Measurements from ENCODE around the gene RSPRY1.
A peak's percentile ranks its signal among the peaks of the same experiment; 100 is the strongest.
"Not testable (repeated sequence)": the region's sequence is repeated elsewhere in the genome, so short reads cannot be mapped to it uniquely, and the experiment has no call there.

RSPRY1 gene

DNA sequence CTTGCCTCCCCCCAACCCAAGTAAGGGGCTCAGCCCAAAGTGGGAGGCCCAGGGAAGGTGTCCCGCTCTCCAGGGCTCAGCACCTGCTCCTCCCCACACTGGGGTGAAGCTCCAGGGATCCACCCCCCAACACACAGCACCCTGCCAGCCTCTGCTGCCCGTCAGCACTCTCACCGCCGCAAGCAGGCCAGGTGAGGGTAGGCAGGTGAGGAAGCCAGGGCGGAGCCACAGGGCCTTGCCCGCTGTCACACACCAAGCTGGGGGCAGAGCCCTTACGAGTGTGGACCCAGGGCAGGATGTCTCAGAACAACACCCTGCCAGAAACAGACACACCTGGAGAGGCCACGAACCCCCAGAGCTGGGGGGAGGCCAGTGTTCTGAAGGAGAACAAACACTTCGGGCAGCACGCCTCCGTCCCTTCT lies 78.8 kb downstream of the RSPRY1 start:
- Histone ChIP-seq H3K9me3 (ENCODE audit: control insufficient read depth in 2 of 2, low read length in 2 of 2) (no peaks in the 10 kb centered on the region), H3K4me3 (ENCODE audit: low read length in 2 of 2) (no peak overlapping the region), H3K36me3 (ENCODE audit: control insufficient read depth in 2 of 2, insufficient read depth in 2 of 2, low read length in 2 of 2) (no peaks in the 10 kb centered on the region), H3K27ac (ENCODE audit: low read length) (no peak overlapping the region), H3K4me1 (ENCODE audit: control insufficient read depth, insufficient read depth, low read length) (peaks cover 6% of the 10 kb centered on the region), H3K27me3 (ENCODE audit: control insufficient read depth in 1 of 2, insufficient read depth in 2 of 2, low read length in 2 of 2) (no peaks in the 10 kb centered on the region), H3K9ac (ENCODE audit: low read length in 2 of 2) (no peak overlapping the region)

GRCh38 chr16:57265850-57266530 lies 79.9 kb downstream of the RSPRY1 start:
- H3K4me3 ChIP-seq (ENCODE audit: low read length in 2 of 2), result peak overlapping the region in 1 of 2 donors; percentile 8
- H3K27ac ChIP-seq (ENCODE audit: low read length), result no peak overlapping the region
- no peak overlapping the region for H3K9ac ChIP-seq (ENCODE audit: low read length in 2 of 2)
- H3K4me1 ChIP-seq (ENCODE audit: control insufficient read depth, insufficient read depth, low read length), result no peaks in the 10 kb centered on the region
- H3K27me3 ChIP-seq (ENCODE audit: control insufficient read depth in 1 of 2, insufficient read depth in 2 of 2, low read length in 2 of 2), result no peaks in the 10 kb centered on the region
- H3K36me3 ChIP-seq (ENCODE audit: control insufficient read depth in 2 of 2, insufficient read depth in 2 of 2, low read length in 2 of 2), result no peaks in the 10 kb centered on the region
- H3K9me3 ChIP-seq (ENCODE audit: control insufficient read depth in 2 of 2, low read length in 2 of 2), result no peaks in the 10 kb centered on the region

- H3K9ac ChIP-seq (ENCODE audit: low read length in 2 of 2), result no peak overlapping the region
These were observed 80.6 kb downstream of the RSPRY1 start for GRCh38 chr16:57266531-57267260.

DNA sequence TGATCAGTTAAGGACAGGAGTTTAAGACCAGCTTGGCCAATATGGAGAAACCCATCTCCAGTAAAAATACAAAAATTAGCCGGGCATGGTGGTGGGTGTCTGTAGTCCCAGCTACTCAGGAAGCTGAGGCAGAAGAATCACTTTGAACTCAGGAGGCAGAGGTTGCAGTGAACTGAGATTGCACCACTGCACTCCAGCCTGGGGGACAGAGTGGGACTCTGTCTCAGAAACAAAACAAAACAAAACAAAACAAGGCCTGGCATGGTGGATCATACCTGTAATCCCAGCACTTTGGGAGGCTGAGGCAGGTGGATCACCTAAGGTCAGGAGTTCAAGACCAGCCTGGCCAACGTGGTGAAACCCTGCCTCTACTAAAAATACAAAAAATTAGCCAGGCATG lies 81.2 kb downstream of the RSPRY1 start:
- not testable (repeated sequence) for H3K9me3 ChIP-seq (ENCODE audit: control insufficient read depth in 2 of 2, low read length in 2 of 2); H3K9ac ChIP-seq (ENCODE audit: low read length in 2 of 2); H3K27ac ChIP-seq (ENCODE audit: low read length); H3K27me3 ChIP-seq (ENCODE audit: control insufficient read depth in 1 of 2, insufficient read depth in 2 of 2, low read length in 2 of 2); H3K4me3 ChIP-seq (ENCODE audit: low read length in 2 of 2); H3K36me3 ChIP-seq (ENCODE audit: control insufficient read depth in 2 of 2, insufficient read depth in 2 of 2, low read length in 2 of 2); H3K4me1 ChIP-seq (ENCODE audit: control insufficient read depth, insufficient read depth, low read length)

More at GRCh38 chr16:57266531-57267260, 80.6 kb downstream of the RSPRY1 start:
- H3K36me3 ChIP-seq (ENCODE audit: control insufficient read depth in 2 of 2, insufficient read depth in 2 of 2, low read length in 2 of 2), result no peaks in the 10 kb centered on the region
- H3K27me3 ChIP-seq (ENCODE audit: control insufficient read depth in 1 of 2, insufficient read depth in 2 of 2, low read length in 2 of 2), result no peaks in the 10 kb centered on the region
- H3K9me3 ChIP-seq (ENCODE audit: control insufficient read depth in 2 of 2, low read length in 2 of 2), result no peaks in the 10 kb centered on the region
- peak overlapping the region in 1 of 2 donors; percentile 8 for H3K4me3 ChIP-seq (ENCODE audit: low read length in 2 of 2)
- H3K27ac ChIP-seq (ENCODE audit: low read length), result no peak overlapping the region
- no peaks in the 10 kb centered on the region for H3K4me1 ChIP-seq (ENCODE audit: control insufficient read depth, insufficient read depth, low read length)

GRCh38 chr16:57268804-57269800 lies 83.0 kb downstream of the RSPRY1 start:
- H3K9me3 ChIP-seq (ENCODE audit: control insufficient read depth in 2 of 2, low read length in 2 of 2), result no peaks in the 10 kb centered on the region
- H3K36me3 ChIP-seq (ENCODE audit: control insufficient read depth in 2 of 2, insufficient read depth in 2 of 2, low read length in 2 of 2), result no peaks in the 10 kb centered on the region
- no peak overlapping the region for H3K9ac ChIP-seq (ENCODE audit: low read length in 2 of 2)
- H3K4me1 ChIP-seq (ENCODE audit: control insufficient read depth, insufficient read depth, low read length), result no peaks in the 10 kb centered on the region
- no peaks in the 10 kb centered on the region for H3K27me3 ChIP-seq (ENCODE audit: control insufficient read depth in 1 of 2, insufficient read depth in 2 of 2, low read length in 2 of 2)
- no peak overlapping the region for H3K4me3 ChIP-seq (ENCODE audit: low read length in 2 of 2)
- H3K27ac ChIP-seq (ENCODE audit: low read length), result no peak overlapping the region

- Histone ChIP-seq H3K4me3 (ENCODE audit: low read length in 2 of 2) (no peak overlapping the region), H3K27ac (ENCODE audit: low read length) (no peak overlapping the region), H3K27me3 (ENCODE audit: control insufficient read depth in 1 of 2, insufficient read depth in 2 of 2, low read length in 2 of 2) (no peaks in the 10 kb centered on the region), H3K9me3 (ENCODE audit: control insufficient read depth in 2 of 2, low read length in 2 of 2) (no peaks in the 10 kb centered on the region), H3K9ac (ENCODE audit: low read length in 2 of 2) (no peak overlapping the region), H3K36me3 (ENCODE audit: control insufficient read depth in 2 of 2, insufficient read depth in 2 of 2, low read length in 2 of 2) (no peaks in the 10 kb centered on the region), H3K4me1 (ENCODE audit: control insufficient read depth, insufficient read depth, low read length) (no peaks in the 10 kb centered on the region)
These were observed 84.3 kb downstream of the RSPRY1 start for GRCh38 chr16:57270221-57271062.

GRCh38 chr16:57271063-57271345 lies 84.9 kb downstream of the RSPRY1 start:
- no peaks in the 10 kb centered on the region for H3K9me3 ChIP-seq (ENCODE audit: control insufficient read depth in 2 of 2, low read length in 2 of 2)
- H3K4me3 ChIP-seq (ENCODE audit: low read length in 2 of 2), result no peak overlapping the region
- H3K27ac ChIP-seq (ENCODE audit: low read length), result no peak overlapping the region
- H3K4me1 ChIP-seq (ENCODE audit: control insufficient read depth, insufficient read depth, low read length), result no peaks in the 10 kb centered on the region
- H3K27me3 ChIP-seq (ENCODE audit: control insufficient read depth in 1 of 2, insufficient read depth in 2 of 2, low read length in 2 of 2), result no peaks in the 10 kb centered on the region
- H3K9ac ChIP-seq (ENCODE audit: low read length in 2 of 2), result no peak overlapping the region
- H3K36me3 ChIP-seq (ENCODE audit: control insufficient read depth in 2 of 2, insufficient read depth in 2 of 2, low read length in 2 of 2), result no peaks in the 10 kb centered on the region

DNA sequence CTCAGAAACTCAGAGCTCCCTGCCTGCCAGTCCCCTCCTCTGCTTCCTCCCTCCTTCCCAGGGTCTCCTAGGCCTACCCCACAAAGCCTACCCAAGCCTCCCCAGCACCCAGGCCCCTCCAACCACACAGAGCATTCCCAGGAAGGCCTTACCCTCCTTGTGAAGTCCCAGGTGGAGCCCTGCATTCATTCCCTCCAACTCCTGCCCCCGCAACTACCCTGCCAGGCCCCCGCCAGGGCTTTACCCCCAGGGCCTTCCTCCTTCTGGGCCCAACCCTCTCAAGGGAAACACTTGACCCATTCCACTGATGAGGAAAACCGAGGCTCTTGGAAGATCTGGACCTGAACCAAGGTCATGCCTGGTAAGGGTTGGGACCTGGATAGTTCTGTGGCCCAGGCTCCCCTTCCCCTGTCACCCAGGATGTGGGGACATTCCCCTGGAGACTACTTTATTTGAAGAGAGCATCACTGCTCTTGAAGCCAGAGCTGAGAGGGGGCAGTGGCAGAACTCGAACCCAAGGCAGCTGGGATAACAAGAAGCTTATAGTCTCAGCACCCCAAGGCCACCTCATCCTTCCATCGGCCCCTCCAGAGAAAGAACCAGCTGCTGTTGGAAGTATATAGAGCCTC lies 85.9 kb downstream of the RSPRY1 start:
- Histone ChIP-seq H3K9ac (ENCODE audit: low read length in 2 of 2) (no peak overlapping the region), H3K27ac (ENCODE audit: low read length) (no peak overlapping the region), H3K36me3 (ENCODE audit: control insufficient read depth in 2 of 2, insufficient read depth in 2 of 2, low read length in 2 of 2) (no peaks in the 10 kb centered on the region), H3K27me3 (ENCODE audit: control insufficient read depth in 1 of 2, insufficient read depth in 2 of 2, low read length in 2 of 2) (no peaks in the 10 kb centered on the region), H3K9me3 (ENCODE audit: control insufficient read depth in 2 of 2, low read length in 2 of 2) (no peaks in the 10 kb centered on the region), H3K4me1 (ENCODE audit: control insufficient read depth, insufficient read depth, low read length) (no peaks in the 10 kb centered on the region), H3K4me3 (ENCODE audit: low read length in 2 of 2) (no peak overlapping the region)

DNA sequence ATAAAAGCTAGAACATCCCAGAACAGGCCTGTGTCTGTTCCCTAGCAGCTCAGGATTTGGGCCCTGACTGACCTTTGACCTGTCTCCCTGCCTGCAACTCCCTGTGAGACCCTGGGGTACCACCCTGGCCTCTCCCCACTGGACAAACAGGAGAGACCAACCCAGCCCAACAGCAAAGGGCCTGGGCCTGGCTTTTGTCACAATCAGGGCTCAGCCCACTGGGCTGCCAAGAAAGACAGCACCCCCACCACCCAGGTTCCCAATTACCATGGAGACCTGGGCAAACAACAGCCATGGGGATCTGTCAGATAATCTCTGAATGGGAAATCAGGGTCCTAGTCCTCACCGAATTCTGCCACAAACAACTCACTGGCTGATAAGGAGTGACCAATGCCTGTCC lies 87.2 kb downstream of the RSPRY1 start:
- Histone ChIP-seq H3K9me3 (ENCODE audit: control insufficient read depth in 2 of 2, low read length in 2 of 2) (no peaks in the 10 kb centered on the region), H3K9ac (ENCODE audit: low read length in 2 of 2) (no peak overlapping the region), H3K4me1 (ENCODE audit: control insufficient read depth, insufficient read depth, low read length) (no peaks in the 10 kb centered on the region), H3K4me3 (ENCODE audit: low read length in 2 of 2) (no peak overlapping the region), H3K36me3 (ENCODE audit: control insufficient read depth in 2 of 2, insufficient read depth in 2 of 2, low read length in 2 of 2) (no peaks in the 10 kb centered on the region), H3K27me3 (ENCODE audit: control insufficient read depth in 1 of 2, insufficient read depth in 2 of 2, low read length in 2 of 2) (no peaks in the 10 kb centered on the region), H3K27ac (ENCODE audit: low read length) (no peak overlapping the region)

GRCh38 chr16:57273826-57274225 lies 87.7 kb downstream of the RSPRY1 start:
- Histone ChIP-seq H3K27me3 (ENCODE audit: control insufficient read depth in 1 of 2, insufficient read depth in 2 of 2, low read length in 2 of 2) (no peaks in the 10 kb centered on the region), H3K4me3 (ENCODE audit: low read length in 2 of 2) (no peak overlapping the region), H3K9me3 (ENCODE audit: control insufficient read depth in 2 of 2, low read length in 2 of 2) (no peaks in the 10 kb centered on the region), H3K9ac (ENCODE audit: low read length in 2 of 2) (no peak overlapping the region), H3K36me3 (ENCODE audit: control insufficient read depth in 2 of 2, insufficient read depth in 2 of 2, low read length in 2 of 2) (no peaks in the 10 kb centered on the region), H3K27ac (ENCODE audit: low read length) (no peak overlapping the region), H3K4me1 (ENCODE audit: control insufficient read depth, insufficient read depth, low read length) (no peaks in the 10 kb centered on the region)
